HL-60/S4 treated with phorbol 12-myristate 13-acetate at 8.2 ng/mL for 4 days and 3 days (cell line): ENCODE measurements around the gene PSMD2.
"Not testable (repeated sequence)": the region's sequence is repeated elsewhere in the genome, so short reads cannot be mapped to it uniquely, and the experiment has no call there.

Source experiments
- in situ Hi-C: fragments of 300-500 bp; cut with MboI; formaldehyde crosslinking; loops from 2 replicates; pipeline ENCODE4 v1.15.0; 2022; ENCODE audit warnings: low sequenced_read_pairs

Gene PSMD2

DNA sequence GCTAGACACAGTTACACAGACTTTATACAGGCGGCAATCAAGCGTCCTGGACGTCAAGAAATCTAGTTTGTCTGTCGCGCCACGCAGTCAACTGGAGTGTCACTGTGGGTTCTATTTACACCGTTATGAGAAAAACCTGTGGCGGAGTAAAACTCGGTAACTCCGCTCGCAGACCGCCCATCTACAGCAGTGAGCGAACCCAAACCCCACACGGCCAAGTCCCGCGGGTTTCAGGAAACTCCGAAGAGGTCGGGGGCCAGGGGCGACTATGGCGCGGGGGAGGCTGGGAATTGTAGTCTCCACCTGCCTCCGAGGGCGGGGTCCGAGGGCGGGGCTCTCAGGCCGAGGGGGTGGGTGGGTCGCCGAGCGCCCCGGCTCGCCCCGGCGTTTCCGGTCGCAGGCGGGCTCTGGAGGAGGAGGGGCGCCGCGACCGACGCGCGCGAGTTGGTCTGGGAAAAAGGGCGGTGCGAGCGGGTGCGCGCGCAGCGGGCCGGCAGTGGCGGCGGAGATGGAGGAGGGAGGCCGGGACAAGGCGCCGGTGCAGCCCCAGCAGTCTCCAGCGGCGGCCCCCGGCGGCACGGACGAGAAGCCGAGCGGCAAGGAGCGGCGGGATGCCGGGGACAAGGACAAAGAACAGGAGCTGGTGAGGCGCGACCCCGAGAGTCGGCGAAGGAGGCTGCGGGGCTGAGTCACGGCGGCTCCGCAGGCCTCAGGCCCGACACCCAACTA lies at the start of gene PSMD2:
Gene PSMD2, plus strand, starts transcription at position 483 of the 729 bp plus-strand sequence. Its CDS starts 26 bp downstream, at position 509.
- in situ Hi-C loops: no loop called here

DNA sequence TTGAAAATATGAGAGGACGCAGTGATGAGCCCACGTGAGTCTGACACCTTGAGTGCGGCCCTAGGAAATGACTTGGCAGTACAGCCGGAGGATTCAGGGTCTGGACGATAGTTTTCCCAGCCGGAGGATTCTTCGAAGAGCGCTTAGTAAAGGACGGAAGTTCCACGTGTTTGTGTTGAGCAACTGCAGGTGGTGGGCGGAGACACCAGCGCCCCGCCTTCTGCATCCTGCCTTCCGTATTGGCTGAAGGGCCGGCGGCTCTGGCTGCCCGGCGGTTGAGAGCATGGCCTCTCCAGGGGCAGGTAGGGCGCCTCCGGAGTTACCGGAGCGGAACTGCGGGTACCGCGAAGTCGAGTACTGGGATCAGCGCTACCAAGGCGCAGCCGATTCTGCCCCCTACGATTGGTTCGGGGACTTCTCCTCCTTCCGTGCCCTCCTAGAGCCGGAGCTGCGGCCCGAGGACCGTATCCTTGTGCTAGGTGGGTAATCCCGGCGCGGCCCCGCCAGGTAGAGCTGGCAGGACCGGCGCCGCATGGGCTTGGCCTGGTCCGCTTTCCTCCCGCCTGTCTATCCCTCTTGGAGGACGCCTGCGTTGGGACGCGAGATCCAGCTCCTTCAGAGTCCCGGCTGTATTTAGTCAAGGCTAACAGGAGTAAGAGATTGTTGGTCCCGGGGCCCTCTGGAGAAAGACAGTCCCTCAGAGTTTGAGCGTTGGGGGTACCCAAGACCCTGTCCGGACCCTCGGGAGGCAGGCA lies 49.5 kb upstream of the PSMD2 start, which contains the start of gene EEF1AKMT4:
Gene EEF1AKMT4, plus strand, starts transcription at position 261 of the 755 bp plus-strand sequence. Its CDS starts 23 bp downstream, at position 284.
- in situ Hi-C loops: no loop called here

DNA sequence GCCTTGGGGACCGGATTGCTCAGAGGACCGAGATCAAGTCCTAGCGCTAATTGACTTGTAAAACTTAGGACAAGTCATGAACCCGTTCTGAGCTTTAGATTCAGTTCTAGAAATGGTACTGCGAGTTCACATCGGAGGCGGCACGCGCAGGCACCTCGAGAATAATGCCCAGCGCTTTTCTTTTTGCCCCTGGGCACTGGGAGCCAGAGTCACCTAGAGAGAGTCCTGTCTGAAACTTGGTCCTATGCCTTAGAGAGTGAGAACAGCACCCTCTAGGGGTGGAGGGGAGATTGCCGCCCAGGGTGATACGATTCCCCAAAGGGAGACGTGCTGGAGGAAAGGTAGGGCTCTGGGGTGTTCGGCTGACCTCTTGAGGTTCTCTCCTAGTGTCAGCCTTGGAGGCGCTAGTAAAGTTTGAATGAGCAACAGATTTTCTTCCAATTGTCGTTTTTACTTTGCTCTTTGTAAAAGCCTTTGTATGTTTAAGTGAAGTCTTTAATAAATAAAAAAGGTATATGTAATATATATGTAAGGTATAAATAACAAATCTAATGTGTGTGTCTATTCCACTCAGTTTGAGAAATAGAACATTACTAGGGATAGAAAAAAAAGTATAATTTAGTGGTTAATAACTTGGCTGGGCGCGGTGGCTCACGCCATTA lies 48.7 kb upstream of the PSMD2 start:
- in situ Hi-C loops: no loop called here

DNA sequence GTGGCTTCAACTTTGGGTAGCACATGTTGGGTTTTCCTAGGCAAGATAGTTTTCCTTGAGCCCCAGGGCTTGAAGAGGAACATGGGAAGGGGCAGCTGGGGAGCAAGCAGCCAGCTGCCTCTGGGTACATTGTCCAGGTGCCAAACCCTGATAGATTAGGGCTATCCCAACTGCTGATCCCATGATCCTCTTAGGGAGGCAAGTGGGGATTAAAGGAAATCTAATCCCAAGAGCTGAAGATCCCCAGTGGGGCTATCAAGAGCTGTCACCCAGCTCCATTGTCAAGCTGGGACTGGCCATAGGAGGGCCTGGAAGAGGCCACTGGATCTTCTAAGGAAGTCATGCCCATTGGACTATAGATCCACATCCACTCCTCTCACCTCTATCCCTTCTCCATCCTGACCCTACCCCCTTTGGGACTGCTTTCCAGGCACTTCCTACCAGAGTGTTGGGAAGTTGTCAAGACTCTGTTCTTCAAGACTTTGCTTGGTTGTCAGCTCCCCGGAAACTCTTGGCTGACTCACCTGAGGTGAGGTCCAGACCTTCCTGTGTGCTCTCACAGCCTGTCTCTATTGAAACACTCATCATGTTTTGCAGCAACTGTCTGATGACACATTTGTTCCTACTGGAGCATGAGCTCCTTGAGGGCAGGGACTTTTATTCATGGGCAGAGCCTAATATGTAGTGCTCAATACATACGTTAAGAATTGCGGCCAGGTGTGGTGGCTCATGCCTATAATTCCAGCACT lies 43.6 kb upstream of the PSMD2 start:
- in situ Hi-C loops: no loop called here

DNA sequence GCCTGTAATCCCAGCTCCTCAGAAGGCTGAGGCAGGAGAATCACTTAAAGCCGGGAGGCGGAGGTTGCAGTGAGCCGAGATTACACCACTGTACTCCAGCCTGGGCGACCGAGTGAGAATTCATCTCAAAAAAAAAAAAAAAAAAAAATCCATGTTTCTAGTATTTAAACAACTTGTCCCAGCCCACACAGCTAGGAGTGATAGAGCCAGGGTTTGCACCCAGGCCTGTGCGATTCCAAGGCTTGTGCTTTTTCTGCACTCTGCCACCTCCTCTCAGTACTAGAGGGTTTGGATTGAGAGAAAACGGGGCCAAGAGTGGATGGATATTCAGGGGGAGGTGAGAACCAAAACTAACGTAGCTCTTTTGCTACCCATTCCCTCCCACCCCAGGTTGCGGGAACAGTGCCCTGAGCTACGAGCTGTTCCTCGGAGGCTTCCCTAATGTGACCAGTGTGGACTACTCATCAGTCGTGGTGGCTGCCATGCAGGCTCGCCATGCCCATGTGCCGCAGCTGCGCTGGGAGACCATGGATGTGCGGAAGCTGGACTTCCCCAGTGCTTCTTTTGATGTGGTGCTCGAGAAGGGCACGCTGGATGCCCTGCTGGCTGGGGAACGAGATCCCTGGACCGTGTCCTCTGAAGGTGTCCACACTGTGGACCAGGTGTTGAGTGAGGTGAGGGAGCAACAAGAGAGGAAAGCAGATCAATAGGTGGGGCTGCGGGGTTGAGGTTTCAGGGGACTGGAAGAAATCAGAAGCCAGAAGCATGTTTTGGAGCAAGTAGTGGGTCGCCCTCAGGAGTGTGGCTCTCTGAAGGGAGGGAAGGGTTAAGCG lies 41.7 kb upstream of the PSMD2 start:
- in situ Hi-C loops: no loop called here

- in situ Hi-C loops: no loop called here
These were observed 40.1 kb upstream of the PSMD2 start for GRCh38 chr3:184258926-184259325.

DNA sequence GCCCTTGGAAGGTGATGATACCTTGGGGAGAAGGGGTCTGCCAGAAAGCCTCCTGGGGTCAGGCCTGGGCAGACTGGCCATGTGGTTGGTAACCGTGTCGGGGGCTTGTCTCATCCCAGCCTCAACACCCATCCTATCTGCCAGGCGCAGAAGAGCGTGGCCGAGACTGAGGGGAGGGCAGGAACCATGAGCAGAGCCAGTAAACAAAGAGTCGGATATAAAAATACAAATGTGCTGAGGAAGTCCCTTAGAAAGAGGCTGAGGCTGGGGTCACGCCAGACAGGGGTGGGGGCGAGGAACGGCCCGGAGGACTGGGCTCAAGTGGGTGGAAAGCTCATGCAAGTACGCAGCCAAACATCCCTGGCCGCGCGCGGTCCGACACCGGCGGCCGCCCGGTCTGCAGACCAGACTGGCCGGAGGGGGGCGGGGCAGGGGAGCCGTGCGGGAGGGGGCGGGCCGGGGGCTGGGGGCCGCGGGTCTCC lies 39.6 kb upstream of the PSMD2 start:
- in situ Hi-C loops: no loop called here

DNA sequence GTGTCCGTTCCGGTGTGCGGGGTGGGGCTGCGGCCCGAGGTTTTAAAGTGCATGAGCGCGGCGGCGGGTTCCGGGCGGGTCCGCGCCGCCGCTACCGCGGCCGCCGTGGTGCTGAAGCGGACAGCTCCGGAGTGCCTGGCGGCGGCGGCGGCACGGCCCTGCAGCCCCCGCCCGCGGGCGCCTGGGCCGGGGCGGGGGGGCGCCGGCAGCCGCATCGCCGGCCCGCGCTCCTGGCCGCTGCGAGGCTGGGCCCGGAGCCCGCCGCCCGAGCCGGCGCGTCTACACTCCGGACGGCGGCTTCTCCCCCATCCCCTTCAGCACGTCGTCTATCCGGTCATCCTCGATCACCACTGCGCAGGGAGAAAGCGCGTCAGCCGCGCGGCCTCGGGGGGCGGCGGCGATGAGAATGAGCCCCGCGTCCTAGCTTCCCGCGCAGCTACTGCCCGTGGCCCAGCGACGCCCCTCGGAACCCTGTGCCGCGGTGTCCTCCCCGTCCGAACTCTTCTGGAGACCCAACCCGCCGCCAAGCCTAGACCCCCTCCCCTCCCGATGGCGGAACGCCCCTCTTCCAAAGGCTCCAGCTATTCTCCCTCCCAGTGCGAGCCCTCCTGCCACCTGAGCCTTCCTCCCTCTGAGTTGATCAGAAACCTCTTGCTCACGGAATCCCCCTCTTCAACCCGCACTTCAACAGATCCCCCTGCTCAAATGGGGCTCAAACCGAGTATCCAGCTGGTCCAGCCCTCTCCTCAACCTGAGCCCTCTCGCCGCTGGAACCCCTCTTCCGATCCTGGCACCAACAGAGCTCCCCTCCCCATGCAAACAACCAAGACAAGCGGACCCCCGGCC lies 38.9 kb upstream of the PSMD2 start:
- in situ Hi-C loops: no loop called here

DNA sequence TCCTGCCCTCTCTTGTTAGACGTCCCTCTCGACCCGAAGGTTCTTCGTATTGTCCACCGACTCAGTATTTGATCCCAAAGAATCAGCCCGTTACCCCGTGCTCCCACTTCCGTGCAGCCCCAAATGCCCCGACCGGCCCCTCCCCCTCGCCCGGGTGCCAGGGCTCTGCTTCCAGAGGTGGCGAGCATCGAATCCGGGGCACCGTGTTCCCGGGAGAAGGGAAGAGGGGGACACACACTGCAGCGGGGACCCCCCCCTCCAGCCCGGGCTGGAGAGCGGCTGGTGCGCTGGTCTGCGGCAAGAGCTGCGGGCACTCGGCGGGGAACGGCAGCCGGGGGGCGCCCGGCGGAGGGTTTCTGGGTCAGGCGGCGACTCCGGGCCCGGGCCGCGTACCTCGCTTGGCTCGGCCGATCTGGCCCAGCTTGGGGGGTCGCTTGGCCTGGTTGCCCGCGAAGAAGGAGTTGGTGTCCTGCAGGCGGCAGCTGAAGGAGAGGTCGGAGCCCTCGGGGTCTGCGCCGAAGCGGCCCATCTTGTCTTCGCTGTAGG lies 38.2 kb upstream of the PSMD2 start:
- in situ Hi-C loops: no loop called here

GRCh38 chr3:184261270-184261853 lies 37.7 kb upstream of the PSMD2 start, which contains the start of gene CAMK2N2:
Gene CAMK2N2 (minus strand): TSS chr3:184261553. CDS start chr3:184261285, 268 bp downstream.
- in situ Hi-C loops: no loop called here

DNA sequence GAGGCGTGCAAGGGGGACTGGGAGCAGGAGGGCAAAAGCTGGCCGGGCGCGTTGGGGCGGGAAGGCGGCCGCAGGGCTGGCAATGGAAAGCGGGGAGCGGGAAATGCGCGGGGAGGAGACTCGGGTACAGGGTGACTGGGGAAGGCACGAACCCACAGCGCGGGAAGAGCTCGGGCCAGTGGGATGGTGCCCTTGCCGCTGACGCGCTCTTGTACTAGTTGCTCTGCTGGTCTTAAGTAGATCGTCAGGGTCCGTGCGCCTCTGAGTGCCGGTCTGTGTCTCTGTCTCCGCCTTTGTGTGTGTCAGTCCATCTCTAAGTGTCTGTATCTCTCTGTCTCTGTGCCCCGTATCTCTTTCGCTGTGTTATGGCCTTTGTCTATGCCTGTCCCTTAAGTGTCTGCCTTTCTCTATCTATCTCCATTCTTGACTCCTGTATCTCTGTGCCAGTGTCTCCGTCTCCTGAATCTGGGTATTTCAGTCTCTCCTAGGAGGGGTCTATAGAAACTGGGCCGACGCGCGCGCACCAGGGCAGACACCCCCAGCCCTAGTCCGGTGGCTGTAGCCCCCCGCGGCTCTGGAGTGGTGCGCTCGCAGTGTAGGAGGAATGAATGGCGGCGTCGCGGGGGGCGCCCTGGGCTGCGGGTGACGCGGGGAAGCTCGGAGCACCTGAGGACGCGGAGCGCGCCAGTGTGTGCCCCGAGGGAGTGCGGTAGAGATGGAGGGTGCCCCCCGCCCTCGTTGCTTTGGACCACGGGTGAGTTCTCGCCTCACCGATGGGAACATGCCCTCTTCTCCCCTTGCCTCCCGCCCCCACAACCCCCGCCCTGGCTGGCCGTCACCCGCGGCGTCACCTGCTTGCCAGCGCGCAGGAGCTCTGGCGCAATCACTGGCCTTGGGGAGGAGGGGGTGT lies 36.9 kb upstream of the PSMD2 start:
- in situ Hi-C loops: no loop called here

GRCh38 chr3:184262764-184263179 lies 36.3 kb upstream of the PSMD2 start:
- in situ Hi-C loops: no loop called here

- in situ Hi-C loops: not testable (repeated sequence)
These were observed 31.8 kb upstream of the PSMD2 start for GRCh38 chr3:184267249-184267648.

DNA sequence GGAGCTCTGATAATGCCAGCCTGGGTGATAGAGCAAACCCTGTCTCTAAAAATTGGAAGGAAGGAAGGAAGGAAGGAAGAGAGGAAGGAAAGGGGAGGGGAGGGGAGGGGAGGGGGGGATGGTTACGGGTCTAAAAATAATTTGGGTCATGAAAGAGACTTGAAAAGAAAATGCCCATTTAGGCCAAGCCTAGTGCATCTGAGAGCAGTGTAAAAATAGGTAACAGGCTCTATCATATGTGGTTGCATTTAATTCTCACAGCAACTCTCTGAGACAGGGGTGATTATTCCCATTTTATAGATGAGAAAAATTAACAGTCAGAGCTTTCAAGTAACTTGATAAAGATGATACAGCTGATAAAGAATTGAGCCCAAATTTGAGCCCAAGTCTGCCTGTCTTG lies 26.8 kb upstream of the PSMD2 start:
- in situ Hi-C loops: no loop called here

DNA sequence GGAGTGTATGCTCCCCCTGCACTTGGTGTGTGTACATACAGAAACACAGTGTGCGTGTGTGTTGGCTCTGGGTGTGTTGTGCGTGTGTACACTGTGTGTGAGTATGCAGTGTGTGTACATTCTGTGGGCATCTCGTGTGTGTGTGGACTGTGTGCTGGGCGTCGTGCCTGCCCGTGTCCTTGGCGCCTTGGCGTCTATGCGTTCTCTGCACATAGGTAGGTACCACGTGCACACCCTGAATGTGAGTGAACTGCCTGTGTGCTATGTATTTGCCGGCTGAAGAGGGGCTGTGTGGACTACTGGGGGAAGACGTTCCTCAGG lies 23.7 kb upstream of the PSMD2 start:
- in situ Hi-C loops: no loop called here

GRCh38 chr3:184275961-184276910 lies 22.8 kb upstream of the PSMD2 start, which contains the start of gene ECE2:
Gene ECE2 (plus strand): TSS chr3:184276022. CDS start chr3:184276154, 132 bp downstream.
- in situ Hi-C loops: no loop called here
